ENCODE data around the gene HOGA1.

Gene HOGA1

DNA sequence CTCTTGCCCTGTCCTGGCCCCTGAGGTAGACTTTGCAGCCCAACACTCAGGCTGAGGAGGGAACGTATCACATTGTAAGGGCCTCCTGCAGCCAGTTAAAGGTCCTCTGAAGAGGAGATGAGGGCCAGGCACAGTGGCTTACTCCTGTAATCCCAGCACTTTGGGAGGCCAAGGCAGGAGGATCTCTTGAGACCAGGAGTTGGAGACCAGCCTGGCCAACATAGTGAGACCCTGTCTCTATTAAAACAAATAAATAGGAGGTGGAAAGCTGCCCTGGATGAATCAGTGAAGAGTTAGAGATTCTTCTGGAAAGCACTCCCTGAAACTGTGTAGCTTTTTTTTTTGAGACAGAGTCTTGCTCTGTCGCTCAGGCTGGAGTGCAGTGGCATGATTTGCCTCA, 3.0 kb downstream of the HOGA1 start:
- TF ChIP-seq, protein P1, sequence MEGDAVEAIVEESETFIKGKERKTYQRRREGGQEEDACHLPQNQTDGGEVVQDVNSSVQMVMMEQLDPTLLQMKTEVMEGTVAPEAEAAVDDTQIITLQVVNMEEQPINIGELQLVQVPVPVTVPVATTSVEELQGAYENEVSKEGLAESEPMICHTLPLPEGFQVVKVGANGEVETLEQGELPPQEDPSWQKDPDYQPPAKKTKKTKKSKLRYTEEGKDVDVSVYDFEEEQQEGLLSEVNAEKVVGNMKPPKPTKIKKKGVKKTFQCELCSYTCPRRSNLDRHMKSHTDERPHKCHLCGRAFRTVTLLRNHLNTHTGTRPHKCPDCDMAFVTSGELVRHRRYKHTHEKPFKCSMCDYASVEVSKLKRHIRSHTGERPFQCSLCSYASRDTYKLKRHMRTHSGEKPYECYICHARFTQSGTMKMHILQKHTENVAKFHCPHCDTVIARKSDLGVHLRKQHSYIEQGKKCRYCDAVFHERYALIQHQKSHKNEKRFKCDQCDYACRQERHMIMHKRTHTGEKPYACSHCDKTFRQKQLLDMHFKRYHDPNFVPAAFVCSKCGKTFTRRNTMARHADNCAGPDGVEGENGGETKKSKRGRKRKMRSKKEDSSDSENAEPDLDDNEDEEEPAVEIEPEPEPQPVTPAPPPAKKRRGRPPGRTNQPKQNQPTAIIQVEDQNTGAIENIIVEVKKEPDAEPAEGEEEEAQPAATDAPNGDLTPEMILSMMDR (IDR thresholded peaks at IDR 0.05; ENCODE audit: low read depth, low read length) = no peak
- no peak overlapping the region for H3K4me3 ChIP-seq (ENCODE audit: low read depth, low read length)

DNA sequence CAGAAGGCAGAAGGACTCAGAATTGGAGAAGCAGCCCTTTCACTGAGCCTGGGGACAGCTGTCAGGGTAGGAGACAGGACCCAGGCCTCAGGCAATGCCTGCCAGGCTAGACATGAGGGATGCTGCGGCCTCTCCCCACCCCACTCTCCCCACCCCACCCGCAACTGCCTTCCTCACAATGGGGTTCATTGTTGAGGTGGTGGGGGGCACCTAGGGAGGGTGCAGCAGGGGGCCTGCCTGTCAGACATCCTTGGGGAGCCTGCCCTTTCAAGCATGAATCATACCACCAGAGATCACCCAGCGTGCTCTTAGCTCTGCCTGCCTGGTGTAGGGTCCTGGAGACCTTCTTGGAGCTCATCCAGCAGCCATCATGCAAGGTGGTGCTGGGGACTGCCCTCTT, 5.3 kb downstream of the HOGA1 start, which contains the start of gene C10orf62:
Gene C10orf62 (plus strand): TSS at position 243 of the 400 bp plus-strand sequence. CDS start 177 bp downstream, outside the sequence.
- H3K4me3 ChIP-seq (ENCODE audit: low read depth, low read length) = no peak within 1 kb of the TSS
- TF ChIP-seq, protein P1 (IDR thresholded peaks at IDR 0.05; ENCODE audit: low read depth, low read length) = no peak

DNA sequence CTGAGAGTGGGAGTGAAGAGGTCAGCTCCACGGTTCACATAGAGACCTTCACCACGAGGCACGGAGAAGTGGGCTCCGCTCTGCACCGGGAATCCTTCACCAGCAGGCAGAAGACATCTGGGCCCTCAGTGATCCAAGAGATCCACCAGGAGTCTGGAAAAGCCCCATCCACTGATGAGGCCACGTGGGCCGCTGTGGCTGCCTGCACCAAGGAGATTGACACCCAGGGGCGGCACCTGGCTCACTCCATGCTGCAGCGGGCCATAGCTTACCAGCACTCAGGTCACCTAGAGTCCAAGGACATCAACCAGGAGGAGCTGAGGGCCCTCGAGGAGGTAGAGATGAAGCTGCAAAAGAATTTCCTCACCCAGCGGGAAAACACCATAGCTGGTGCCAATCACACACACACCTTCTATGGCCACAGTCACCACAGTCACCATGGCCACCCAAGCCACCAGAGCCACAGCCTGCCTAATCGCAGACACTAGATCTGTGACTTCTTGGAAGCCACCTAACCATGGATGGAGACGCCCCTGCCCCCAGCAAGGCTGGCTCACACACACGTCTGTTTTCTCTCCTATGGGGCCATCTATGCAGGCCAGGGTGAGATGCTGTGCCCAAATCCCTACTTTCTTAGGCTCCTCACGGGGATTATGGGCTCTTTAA, 6.0 kb downstream of the HOGA1 start:
- H3K4me3 ChIP-seq (ENCODE audit: low read depth, low read length) = no peak overlapping the region
- TF ChIP-seq, protein P1 (IDR thresholded peaks at IDR 0.05; ENCODE audit: low read depth, low read length) = no peak

DNA sequence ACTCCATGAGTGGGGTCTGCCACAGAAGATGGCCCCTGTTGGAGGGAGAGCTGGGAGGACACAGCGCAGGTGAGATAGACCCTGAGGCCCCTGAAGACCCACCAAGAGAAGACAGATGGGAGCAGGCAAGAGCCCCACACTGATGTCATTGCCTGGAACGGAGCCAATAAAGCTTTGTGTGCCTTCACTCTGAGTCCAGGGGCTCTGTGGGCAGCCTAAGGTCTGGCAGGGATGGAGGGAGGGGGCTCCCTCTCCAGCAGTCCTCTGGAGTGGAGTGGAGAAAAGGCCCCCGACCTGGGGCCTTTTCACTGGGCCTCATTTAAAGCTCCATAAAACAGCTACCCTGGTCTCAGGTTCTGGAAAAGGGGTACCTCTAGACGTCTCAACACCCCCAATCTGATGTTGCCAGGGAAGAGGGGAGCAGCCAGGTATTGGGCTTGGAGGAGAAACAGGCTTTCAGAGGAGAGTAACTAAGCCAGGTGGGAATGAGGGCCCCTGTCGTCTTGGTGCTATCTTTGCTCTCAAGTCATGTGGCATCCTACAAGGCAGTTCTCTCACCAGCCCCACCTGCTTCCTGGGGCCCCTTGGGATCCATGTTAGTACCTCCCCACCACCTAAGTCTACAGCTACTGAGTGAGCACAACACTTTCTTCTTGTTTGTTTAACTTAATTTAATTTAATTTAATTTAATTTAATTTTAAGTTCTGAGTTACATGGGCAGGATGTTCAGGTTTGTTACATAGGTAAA, 6.7 kb downstream of the HOGA1 start:
- TF ChIP-seq, protein P1 (IDR thresholded peaks at IDR 0.05; ENCODE audit: low read depth, low read length) = no peak
- H3K4me3 ChIP-seq (ENCODE audit: low read depth, low read length) = no peak overlapping the region

DNA sequence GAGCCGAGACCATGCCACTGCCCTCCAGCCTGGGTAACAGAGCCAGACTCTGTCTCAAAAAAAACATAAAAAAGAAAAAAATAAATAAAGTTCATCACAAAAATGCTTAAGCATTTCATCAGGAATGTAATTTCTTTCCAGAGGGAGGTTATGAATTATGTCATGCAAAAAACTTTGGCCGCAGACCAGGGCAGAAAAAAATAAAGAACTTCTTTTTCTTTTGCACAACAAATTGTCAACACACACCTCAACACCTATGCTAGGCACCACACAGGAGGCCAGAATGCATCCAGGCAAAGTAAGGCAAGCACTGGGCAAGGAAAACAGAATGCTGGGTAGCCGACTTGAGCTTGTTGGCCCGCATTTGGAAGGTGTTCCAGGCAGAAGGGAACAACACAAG, 9.2 kb downstream of the HOGA1 start:
- TF ChIP-seq, protein P1 (IDR thresholded peaks at IDR 0.05; ENCODE audit: low read depth, low read length) = no peak

DNA sequence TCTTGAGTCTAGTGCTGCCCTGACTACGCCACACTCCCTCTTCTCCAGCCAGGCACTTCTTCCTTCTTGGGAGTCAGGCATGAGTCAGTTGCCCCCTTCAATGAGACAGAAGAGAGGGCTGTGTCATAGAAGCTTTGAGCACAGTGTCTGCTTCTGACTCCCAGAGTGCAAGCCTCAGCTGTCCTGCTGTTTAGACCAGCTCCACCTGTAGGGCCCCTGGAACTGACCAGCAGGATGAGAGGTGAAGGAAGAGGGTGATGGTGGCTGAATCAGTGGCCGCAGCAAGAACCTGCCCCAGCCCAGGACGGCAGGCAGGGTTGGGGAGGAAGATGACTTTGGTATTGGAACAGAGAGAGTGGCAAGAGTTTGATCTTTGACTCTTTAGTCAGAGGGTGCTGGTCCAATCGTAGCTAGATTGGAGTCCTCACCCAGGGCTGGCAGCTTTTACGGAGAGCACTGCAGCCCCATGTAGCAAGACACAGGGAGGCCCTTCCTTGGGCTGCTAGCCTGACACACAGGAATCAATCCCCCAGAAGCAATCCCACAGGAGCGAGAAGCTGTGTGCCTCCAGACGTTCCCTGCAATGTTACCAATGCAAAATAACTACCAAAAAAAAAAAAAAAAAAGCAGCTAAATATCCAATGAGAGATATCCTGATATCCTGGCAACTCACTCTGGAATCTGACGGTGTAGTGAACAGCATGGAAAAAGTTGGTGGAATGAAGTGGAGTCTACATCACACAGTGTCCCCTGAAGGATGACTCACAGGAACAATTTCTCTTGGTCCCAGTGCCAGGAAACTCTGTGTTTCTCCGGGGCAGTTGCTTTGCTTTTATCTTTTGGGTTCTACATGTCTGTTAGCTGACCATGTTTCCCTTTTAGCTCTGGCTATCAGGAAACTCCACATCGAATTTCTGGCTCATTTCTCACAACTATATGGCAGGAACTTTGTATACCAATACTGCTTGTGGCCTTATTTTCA, 12.2 kb downstream of the HOGA1 start:
- no peak overlapping the region for H3K4me3 ChIP-seq (ENCODE audit: low read depth, low read length)
- TF ChIP-seq, protein P1 (IDR thresholded peaks at IDR 0.05; ENCODE audit: low read depth, low read length) = no peak

More for the DNA sequence above, 9.2 kb downstream of the HOGA1 start:
- no peak overlapping the region for H3K4me3 ChIP-seq (ENCODE audit: low read depth, low read length)
